HG03175 (cell line): ENCODE measurements around the gene SNTB2.
"Not testable (repeated sequence)": the region's sequence is repeated elsewhere in the genome, so short reads cannot be mapped to it uniquely, and the experiment has no call there.

ENCODE experiments used
- ATAC-seq: cut with Tn5 transposase; IDR thresholded peaks from one replicate; pipeline ENCODE4 v1.9.1; 2021; ENCODE audit warnings: mild to moderate bottlenecking, moderate library complexity; ENCODE audit not compliant: unreplicated experiment

Gene SNTB2

GRCh38 chr16:69233124-69233523 lies 46.2 kb downstream of the SNTB2 start:
- ATAC-seq, result no peak

GRCh38 chr16:69234460-69234859 lies 47.5 kb downstream of the SNTB2 start:
- no peak for ATAC-seq

- no peak for ATAC-seq
Measured at GRCh38 chr16:69236319-69236718, 49.4 kb downstream of the SNTB2 start.

- ATAC-seq, result no peak
Measured at GRCh38 chr16:69237296-69237695, 50.3 kb downstream of the SNTB2 start.

- ATAC-seq, result no peak
Measured at GRCh38 chr16:69239851-69240250, 52.9 kb downstream of the SNTB2 start.

- no peak for ATAC-seq
Measured at GRCh38 chr16:69240331-69240730, 53.4 kb downstream of the SNTB2 start.

GRCh38 chr16:69241926-69242325 lies 55.0 kb downstream of the SNTB2 start:
- no peak for ATAC-seq

- ATAC-seq, result no peak
Measured at GRCh38 chr16:69243479-69243878, 56.5 kb downstream of the SNTB2 start.

- no peak for ATAC-seq
Measured at GRCh38 chr16:69244336-69244735, 57.4 kb downstream of the SNTB2 start.

- no peak for ATAC-seq
Measured at GRCh38 chr16:69250081-69250480, 63.1 kb downstream of the SNTB2 start.

GRCh38 chr16:69253870-69254341 lies 66.9 kb downstream of the SNTB2 start:
- no peak for ATAC-seq

- not testable (repeated sequence) for ATAC-seq
Measured at GRCh38 chr16:69259428-69259764, 72.4 kb downstream of the SNTB2 start.

GRCh38 chr16:69260019-69260418 lies 73.1 kb downstream of the SNTB2 start:
- ATAC-seq, result no peak

- ATAC-seq, result no peak
Measured at GRCh38 chr16:69260506-69260905, 73.5 kb downstream of the SNTB2 start.

- no peak for ATAC-seq
Measured at GRCh38 chr16:69266334-69267063, 79.5 kb downstream of the SNTB2 start.

- no peak for ATAC-seq
Measured at GRCh38 chr16:69267633-69268032, 80.7 kb downstream of the SNTB2 start.

GRCh38 chr16:69270395-69270794 lies 83.4 kb downstream of the SNTB2 start:
- ATAC-seq, result no peak

GRCh38 chr16:69270831-69271230 lies 83.9 kb downstream of the SNTB2 start:
- no peak for ATAC-seq

- no peak for ATAC-seq
Measured at GRCh38 chr16:69273009-69273408, 86.0 kb downstream of the SNTB2 start.

- no peak for ATAC-seq
Measured at GRCh38 chr16:69274699-69275235, 87.8 kb downstream of the SNTB2 start.

- ATAC-seq, result no peak
Measured at GRCh38 chr16:69276148-69277115, 89.5 kb downstream of the SNTB2 start.

- ATAC-seq, result no peak
Measured at GRCh38 chr16:69277413-69277812, 90.4 kb downstream of the SNTB2 start.
